A549 (cell line): ENCODE measurements around the gene MYO1E. TPM values are rescaled to one million over a fixed set of nuclear protein-coding genes. Genes with fewer than 3 reads are reported as not detected.

Experiments used
- ATAC-seq, 2 experiments: fragments of 200-7000 bp in 1 of 2; fragments of >200 bp in 1 of 2; cut with Nextera tagmentation in 1 of 2; cut with Tn5 transposase in 1 of 2; 3 replicates each; pipeline versions ENCODE4 v1.8.0 to v1.9.1; 2018 to 2020; ENCODE audit warnings: mild to moderate bottlenecking in 1 of 2, moderate library complexity in 1 of 2
- CTCF ChIA-PET: fragments of 300-600 bp; sonication (Branson Sonifier 250); formaldehyde crosslinking; extraction: SDS; loops from one replicate; lab custom pipeline; 2021; ENCODE audit warnings: antibody characterized with exemption, inconsistent platforms; lab: Yijun Ruan, JAX
- POLR2A ChIA-PET: fragments of 350-600 bp; formaldehyde crosslinking; extraction: SDS; loops from one replicate; lab custom pipeline; 2021; ENCODE audit warnings: antibody characterized with exemption, inconsistent platforms; lab: Yijun Ruan, JAX
- DNase-seq, 2 experiments: peaks; one replicate each; pipeline versions ENCODE4 v3.0.0 to v3.0.0-alpha.2; 2011 to 2016; ENCODE audit warnings: low read depth in 1 of 2, low spot score in 1 of 2
- FAIRE-seq: peaks from 2 replicates; lab custom pipeline; 2011; peaks lifted over from hg19 to GRCh38; lab: Jason Lieb, UNC
- H3K27ac ChIP-seq, 2 experiments: fragments of >200 bp; sonication (Bioruptor Twin); formaldehyde crosslinking; 3 replicates each; pipeline ENCODE4 v1.5.1; 2016 to 2017
- H3K4me1 ChIP-seq: fragments of >200 bp; sonication (Bioruptor Twin); formaldehyde crosslinking; 3 replicates; pipeline ENCODE4 v1.6.1; 2016
- H3K4me2 ChIP-seq: fragments of >200 bp; sonication (Bioruptor Twin); formaldehyde crosslinking; 3 replicates; pipeline ENCODE4 v1.6.1; 2016
- H3K4me3 ChIP-seq: fragments of >200 bp; sonication (Bioruptor Twin); formaldehyde crosslinking; 3 replicates; pipeline ENCODE4 v1.5.1; 2016
- H3K9me3 ChIP-seq: fragments of >200 bp; sonication (Bioruptor Twin); formaldehyde crosslinking; 3 replicates; pipeline ENCODE4 v1.6.1; 2016
- CHD2 ChIP-seq: fragments of 150-350 bp; IDR thresholded peaks from 2 replicates; pipeline ENCODE4 v1.6.1; 2014; ENCODE audit warnings: low read length; ENCODE audit not compliant: partially characterized antibody
- CHD4 ChIP-seq: fragments of 200-600 bp; sonication (generic); IDR thresholded peaks from 2 replicates; pipeline ENCODE4 v1.6.1; 2016; ENCODE audit warnings: antibody characterized with exemption, mild to moderate bottlenecking, borderline replicate concordance
- FOSB ChIP-seq: fragments of 250-450 bp; sonication (Bioruptor Pico); IDR thresholded peaks from 2 replicates; pipeline ENCODE4 v1.5.0; 2020; ENCODE audit warnings: mild to moderate bottlenecking, moderate library complexity
- FOXS1 ChIP-seq: fragments of 250-450 bp; sonication (Bioruptor Pico); IDR thresholded peaks from 2 replicates; pipeline ENCODE4 v1.5.0; 2020; ENCODE audit warnings: mild to moderate bottlenecking, moderate library complexity
- GATA3 ChIP-seq: IDR thresholded peaks from 2 replicates; pipeline ENCODE4 v1.6.1; 2012; ENCODE audit warnings: borderline replicate concordance
- HOXA7 ChIP-seq: fragments of 250-450 bp; sonication (Bioruptor Pico); IDR thresholded peaks from 2 replicates; pipeline ENCODE4 v1.5.0; 2020; ENCODE audit warnings: mild to moderate bottlenecking, moderate library complexity
- HOXB5 ChIP-seq: fragments of 250-450 bp; sonication (Bioruptor Pico); IDR thresholded peaks from 2 replicates; pipeline ENCODE4 v1.5.0; 2020; ENCODE audit warnings: mild to moderate bottlenecking, moderate library complexity
- JUN ChIP-seq, 2 experiments: fragments of >200 bp; sonication (Bioruptor Twin); formaldehyde crosslinking; IDR thresholded peaks; 2 replicates in 1 of 2; 3 replicates in 1 of 2; pipeline ENCODE4 v1.6.1; 2016 to 2017
- JUNB ChIP-seq: fragments of >200 bp; sonication (Bioruptor Twin); formaldehyde crosslinking; IDR thresholded peaks from 2 replicates; pipeline ENCODE4 v1.6.1; 2016
- MAZ ChIP-seq: fragments of 150-350 bp; IDR thresholded peaks from 2 replicates; pipeline ENCODE4 v1.6.1; 2014; ENCODE audit warnings: antibody characterized with exemption, low read depth, low read length, borderline replicate concordance
- MYC ChIP-seq: IDR thresholded peaks from 2 replicates; pipeline ENCODE4 v1.6.1; 2012; ENCODE audit warnings: mild to moderate bottlenecking, inconsistent platforms, low read length, improper control_type of control experiment, borderline replicate concordance
- NR3C1 ChIP-seq: fragments of >200 bp; sonication (Bioruptor Twin); formaldehyde crosslinking; IDR thresholded peaks from 3 replicates; pipeline ENCODE4 v1.6.1; 2017
- PHF8 ChIP-seq: fragments of 200-600 bp; sonication (generic); IDR thresholded peaks from 2 replicates; pipeline ENCODE4 v1.6.1; 2016; ENCODE audit warnings: low read depth, mild to moderate bottlenecking, antibody characterized with exemption, moderate library complexity, borderline replicate concordance
- POLR2AphosphoS2 ChIP-seq: conservative IDR thresholded peaks from 2 replicates; pipeline ENCODE4 v1.6.1; 2012; ENCODE audit warnings: low read length, improper control_type of control experiment, inconsistent platforms
- RAD21 ChIP-seq, 2 experiments: fragments of >200 bp in 1 of 2; sonication (Bioruptor Twin) in 1 of 2; formaldehyde crosslinking in 1 of 2; IDR thresholded peaks in 1 of 2; conservative IDR thresholded peaks in 1 of 2; 2 replicates in 1 of 2; 3 replicates in 1 of 2; pipeline ENCODE4 v1.6.1; 2012 to 2018; ENCODE audit warnings: inconsistent platforms in 1 of 2
- RARB ChIP-seq: fragments of 250-450 bp; sonication (Bioruptor Pico); IDR thresholded peaks from 2 replicates; pipeline ENCODE4 v1.8.0; 2021; ENCODE audit warnings: mild to moderate bottlenecking, moderate library complexity
- RCOR1 ChIP-seq: fragments of 150-350 bp; IDR thresholded peaks from 2 replicates; pipeline ENCODE4 v1.6.1; 2014; ENCODE audit warnings: antibody characterized with exemption, low read length, low read depth
- SMC3 ChIP-seq: fragments of >200 bp; sonication (Bioruptor Twin); formaldehyde crosslinking; IDR thresholded peaks from 3 replicates; pipeline ENCODE4 v1.6.1; 2018; ENCODE audit warnings: inconsistent platforms
- TP53 ChIP-seq: fragments of 250-450 bp; sonication (Bioruptor Pico); IDR thresholded peaks from 2 replicates; pipeline ENCODE4 v1.5.0; 2021; ENCODE audit warnings: mild to moderate bottlenecking, moderate library complexity
- ZFP36 ChIP-seq: fragments of 450-650 bp; IDR thresholded peaks from 2 replicates; pipeline ENCODE4 v1.6.1; 2014; ENCODE audit warnings: borderline replicate concordance; ENCODE audit not compliant: partially characterized antibody
- ZNF302 ChIP-seq: fragments of 250-450 bp; sonication (Bioruptor Pico); IDR thresholded peaks from 2 replicates; pipeline ENCODE4 v1.9.0; 2021; ENCODE audit warnings: inconsistent platforms, mild to moderate bottlenecking, moderate library complexity
- WGBS: methylation state at CpG from one replicate; pipeline ENCODE4 v1.1.6; 2017; ENCODE audit errors: missing lambda C conversion rate; 5-methylcytosine and 5-hydroxymethylcytosine counted together
- polyA plus RNA-seq, 4 experiments: library from polyadenylated mRNA; depleted of rRNA in 3 of 4; stranded (reverse); fragments of >200 nt; fragmentation: RNase III in 1 of 4; extraction: RNeasy Plus Mini Kit Qiagen cat#74134 plus additional on column Dnase treatment in 1 of 4; gene quantifications; 2 replicates in 3 of 4; 3 replicates in 1 of 4; pipeline ENCODE4 v1.2.3, GENCODE V29; 2011 to 2017
- TF ChIP-seq, protein P1 (sequence below): fragments of >200 bp; sonication (Bioruptor Twin); formaldehyde crosslinking; IDR thresholded peaks from 3 replicates; pipeline ENCODE4 v1.5.1; 2016
- TF ChIP-seq, protein P2 (sequence below): IDR thresholded peaks from 2 replicates; pipeline ENCODE4 v1.6.1; 2012
- TF ChIP-seq, protein P3 (sequence below): fragments of >200 bp; sonication (Bioruptor Twin); formaldehyde crosslinking; IDR thresholded peaks from 2 replicates; pipeline ENCODE4 v1.6.1; 2016

Gene MYO1E
- polyA plus RNA-seq, 2 of the 4 experiments (the other 2 are of a cell fraction) = 202 to 497 TPM

DNA sequence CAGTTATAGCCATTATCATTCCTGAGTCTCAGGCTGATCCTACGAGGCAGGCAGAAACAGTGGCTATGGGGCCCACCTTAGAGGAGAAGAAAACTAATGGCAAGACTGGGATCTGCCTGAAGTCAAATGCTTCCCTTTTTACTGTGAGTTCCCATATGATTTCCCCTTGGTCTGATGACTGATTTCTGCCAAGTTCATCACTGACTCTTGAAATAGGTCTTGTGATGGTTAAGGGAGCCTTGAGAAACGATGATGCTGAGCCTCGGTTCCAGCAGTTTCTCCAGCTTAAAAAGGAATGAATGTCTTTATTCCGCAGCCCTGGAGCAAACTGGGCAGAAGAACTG is 195.4 kb downstream of the MYO1E start (continued):
- TF ChIP-seq FOSB (CRISPR knock-in tag) = no peak
- TF ChIP-seq, protein P1, sequence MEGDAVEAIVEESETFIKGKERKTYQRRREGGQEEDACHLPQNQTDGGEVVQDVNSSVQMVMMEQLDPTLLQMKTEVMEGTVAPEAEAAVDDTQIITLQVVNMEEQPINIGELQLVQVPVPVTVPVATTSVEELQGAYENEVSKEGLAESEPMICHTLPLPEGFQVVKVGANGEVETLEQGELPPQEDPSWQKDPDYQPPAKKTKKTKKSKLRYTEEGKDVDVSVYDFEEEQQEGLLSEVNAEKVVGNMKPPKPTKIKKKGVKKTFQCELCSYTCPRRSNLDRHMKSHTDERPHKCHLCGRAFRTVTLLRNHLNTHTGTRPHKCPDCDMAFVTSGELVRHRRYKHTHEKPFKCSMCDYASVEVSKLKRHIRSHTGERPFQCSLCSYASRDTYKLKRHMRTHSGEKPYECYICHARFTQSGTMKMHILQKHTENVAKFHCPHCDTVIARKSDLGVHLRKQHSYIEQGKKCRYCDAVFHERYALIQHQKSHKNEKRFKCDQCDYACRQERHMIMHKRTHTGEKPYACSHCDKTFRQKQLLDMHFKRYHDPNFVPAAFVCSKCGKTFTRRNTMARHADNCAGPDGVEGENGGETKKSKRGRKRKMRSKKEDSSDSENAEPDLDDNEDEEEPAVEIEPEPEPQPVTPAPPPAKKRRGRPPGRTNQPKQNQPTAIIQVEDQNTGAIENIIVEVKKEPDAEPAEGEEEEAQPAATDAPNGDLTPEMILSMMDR = no peak
- no peak for TF ChIP-seq FOXS1 (CRISPR knock-in tag)

DNA sequence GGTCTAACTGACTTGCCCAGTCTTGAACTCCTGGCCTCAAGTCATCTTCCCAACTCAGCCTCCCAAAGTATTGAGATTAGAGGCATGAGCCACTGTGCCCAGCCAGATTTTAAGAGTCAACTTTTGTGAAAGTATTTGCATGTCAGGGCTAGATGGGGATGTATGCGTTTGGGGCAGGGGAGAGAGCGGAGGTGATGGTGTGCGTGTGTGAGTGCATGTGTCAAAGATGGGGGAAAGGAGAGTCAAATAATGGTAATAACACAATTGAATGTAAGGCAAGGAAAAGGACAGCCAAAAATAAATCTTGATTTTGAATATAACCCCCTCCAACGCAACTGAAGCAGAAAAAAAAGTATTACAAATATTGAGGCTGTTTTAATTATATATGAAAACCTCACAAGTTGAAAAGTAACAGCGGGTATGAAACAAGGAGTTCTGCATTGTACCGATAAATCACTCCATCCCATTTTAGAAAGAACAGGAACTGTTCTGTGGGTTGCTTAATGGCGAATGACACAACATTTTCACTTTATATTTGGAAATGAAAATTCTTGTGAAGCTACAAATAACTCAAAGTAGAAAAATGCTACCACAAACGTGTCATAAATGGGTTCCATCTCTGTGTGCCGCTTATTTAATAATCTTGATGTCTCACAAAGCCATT is 195.9 kb downstream of the MYO1E start:
- Histone ChIP-seq H3K27ac (peak overlapping the region; percentile 63 to 74; a peak in 5 of 6 replicates), H3K4me2 (no peak overlapping the region), H3K4me1 (peaks cover 28% of the 10 kb centered on the region), H3K4me3 (no peak overlapping the region), H3K9me3 (peaks cover 5% of the 10 kb centered on the region)
- DNase-seq (no peak), FAIRE-seq (no peak), ATAC-seq (no peak)
- CTCF ChIA-PET = interaction anchor here (0.7 to 2.2 kb wide), 5 partner anchors 10 to 324 kb away, joined by 3 to 13 read pairs (median 4); no protein-coding TSS in a partner anchor
- WGBS = 90% methylated on average over 9 of the region's 9 CpGs
- POLR2A ChIA-PET = interaction anchor here (0.6 kb wide), 1 partner anchor 16 kb away, joined by 4 read pairs; no protein-coding TSS in a partner anchor
- TF ChIP-seq TP53 (CRISPR knock-in tag) = no peak
- TF ChIP-seq POLR2AphosphoS2 = no peak
- no peak for TF ChIP-seq NR3C1
- TF ChIP-seq HOXB5 (CRISPR knock-in tag) = no peak
- no peak for TF ChIP-seq JUNB
- no peak for TF ChIP-seq CHD4
- no peak for TF ChIP-seq RCOR1
- TF ChIP-seq SMC3 = no peak
- TF ChIP-seq CHD2 = no peak
- TF ChIP-seq, protein P2, sequence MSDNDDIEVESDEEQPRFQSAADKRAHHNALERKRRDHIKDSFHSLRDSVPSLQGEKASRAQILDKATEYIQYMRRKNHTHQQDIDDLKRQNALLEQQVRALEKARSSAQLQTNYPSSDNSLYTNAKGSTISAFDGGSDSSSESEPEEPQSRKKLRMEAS = no peak
- TF ChIP-seq RARB (CRISPR knock-in tag) = no peak
- no peak for TF ChIP-seq JUN (IDR thresholded peaks at IDR 0.05)
- TF ChIP-seq ZFP36 = no peak
- no peak for TF ChIP-seq ZNF302 (CRISPR knock-in tag)
- no peak for TF ChIP-seq MYC
- no peak for TF ChIP-seq HOXA7 (CRISPR knock-in tag)
- TF ChIP-seq, protein P3, sequence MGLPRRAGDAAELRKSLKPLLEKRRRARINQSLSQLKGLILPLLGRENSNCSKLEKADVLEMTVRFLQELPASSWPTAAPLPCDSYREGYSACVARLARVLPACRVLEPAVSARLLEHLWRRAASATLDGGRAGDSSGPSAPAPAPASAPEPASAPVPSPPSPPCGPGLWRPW = no peak
- no peak for TF ChIP-seq GATA3
- no peak for TF ChIP-seq MAZ

DNA sequence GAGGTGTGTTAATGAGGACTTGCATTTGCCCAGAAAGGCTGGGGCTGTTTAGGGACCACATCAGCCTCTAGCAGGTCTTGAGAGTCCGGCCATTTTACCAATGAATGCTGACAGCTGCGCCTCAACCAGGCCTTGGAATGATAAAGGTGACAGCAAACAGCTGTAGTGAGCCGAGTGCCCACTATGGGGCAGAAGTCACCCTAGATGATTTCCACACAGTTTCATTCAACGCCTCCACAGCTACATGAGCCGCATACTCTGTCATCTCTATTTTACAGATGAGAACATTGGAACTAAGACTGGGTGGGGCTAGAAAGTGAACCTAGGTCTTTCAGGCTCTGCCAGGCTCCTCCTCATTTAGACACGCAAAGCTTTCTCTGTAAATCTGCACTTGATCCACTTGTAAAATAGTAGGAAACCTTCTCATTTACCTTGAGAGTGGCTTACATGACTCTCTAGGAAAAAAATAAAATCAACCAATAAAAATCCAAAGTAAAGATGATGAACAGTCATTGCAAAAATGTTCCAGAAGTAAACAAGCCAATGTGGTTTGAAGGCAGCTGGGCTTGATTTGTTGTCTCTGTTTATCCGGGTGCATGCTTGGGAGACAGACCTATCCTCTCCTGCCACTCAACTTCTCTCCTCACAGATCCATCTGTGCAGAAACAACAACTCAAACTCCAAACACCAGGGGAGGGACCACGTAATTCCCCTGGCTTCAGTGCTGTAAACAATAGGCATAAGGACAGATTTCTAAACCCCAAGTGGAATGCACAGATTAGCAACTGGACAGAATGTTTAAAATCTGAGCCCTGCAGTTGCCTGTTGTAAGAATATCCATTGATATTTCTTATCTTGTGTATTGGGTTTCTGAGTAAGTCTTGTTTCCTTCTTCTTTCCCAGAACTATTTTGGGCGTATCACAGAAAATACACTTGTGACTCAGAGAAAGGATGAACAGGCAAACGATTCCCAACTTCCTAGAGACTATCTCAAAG is 197.5 kb downstream of the MYO1E start:
- ATAC-seq = peak; percentile 88 to 89
- Histone ChIP-seq H3K9me3 (no peaks in the 10 kb centered on the region), H3K4me3 (no peak overlapping the region), H3K27ac (peak overlapping the region; percentile 63 to 74), H3K4me2 (peak overlapping the region; percentile 55), H3K4me1 (peaks cover 36% of the 10 kb centered on the region)
- POLR2A ChIA-PET = interaction anchor here (0.6 to 1.1 kb wide), 3 partner anchors 59 to 342 kb away, joined by 3 to 6 read pairs (median 3); partner anchors contain the start of gene MYO1E
- peak; percentile 92 for FAIRE-seq
- CTCF ChIA-PET = interaction anchor here (0.6 to 2.2 kb wide), 46 partner anchors 9 to 358 kb away, joined by 3 to 28 read pairs (median 4); partner anchors contain the start of genes FAM81A and MYO1E
- TF ChIP-seq, protein P1 = peak; percentile 82
- TF ChIP-seq POLR2AphosphoS2 (peak; percentile 75; the same call in 1 of the 2 replicates), RAD21 (conservative IDR thresholded peaks at IDR 0.05 in 1 of 2, IDR thresholded peaks at IDR 0.05 in 1 of 2) (peak; percentile 85 to 86), GATA3 (peak; percentile 19; the same call in 1 of the 2 replicates), SMC3 (peak; percentile 86), PHF8 (no peak), HOXA7 (CRISPR knock-in tag) (no peak)
- peak; percentile 84 to 87 for DNase-seq
- WGBS = 23% methylated on average over 10 of the region's 10 CpGs
